ENCODE results near the gene CYP11A1. TPM values are rescaled to one million over a fixed set of nuclear protein-coding genes. Genes with fewer than 3 reads are reported as not detected.

Gene CYP11A1
- total RNA-seq, 1 donor from 2014 or later, result 0.82 TPM

- H3K4me1 Mint-ChIP-seq (ENCODE audit: unreplicated experiment), result peaks cover 20% of the 10 kb centered on the region
Measured at GRCh38 chr15:74369756-74370155, 2.3 kb upstream of the CYP11A1 start.

GRCh38 chr15:74369084-74369745 is 1.8 kb upstream of the CYP11A1 start:
- H3K27me3 Mint-ChIP-seq (ENCODE audit: unreplicated experiment), result peaks cover 6% of the 10 kb centered on the region
- H3K4me1 Mint-ChIP-seq (ENCODE audit: unreplicated experiment), result peaks cover 21% of the 10 kb centered on the region
- H3K9me3 Mint-ChIP-seq (ENCODE audit: unreplicated experiment), result no peaks in the 10 kb centered on the region
- no peak for DNase-seq (ENCODE audit: low spot score)
- no peak overlapping the region for H3K4me3 Mint-ChIP-seq (ENCODE audit: unreplicated experiment)
- no peak for TF ChIP-seq CTCF (IDR thresholded peaks at IDR 0.05; ENCODE audit: unreplicated experiment)
- no peaks in the 10 kb centered on the region for H3K36me3 Mint-ChIP-seq (ENCODE audit: low read depth, unreplicated experiment)
- H3K27ac Mint-ChIP-seq (ENCODE audit: unreplicated experiment), result no peak overlapping the region

More at GRCh38 chr15:74369756-74370155, 2.3 kb upstream of the CYP11A1 start:
- H3K36me3 Mint-ChIP-seq (ENCODE audit: low read depth, unreplicated experiment), result no peaks in the 10 kb centered on the region
- peaks cover 8% of the 10 kb centered on the region for H3K27me3 Mint-ChIP-seq (ENCODE audit: unreplicated experiment)
- DNase-seq (ENCODE audit: low spot score), result no peak
- H3K9me3 Mint-ChIP-seq (ENCODE audit: unreplicated experiment), result no peaks in the 10 kb centered on the region
- H3K27ac Mint-ChIP-seq (ENCODE audit: unreplicated experiment), result no peak overlapping the region
- TF ChIP-seq CTCF (IDR thresholded peaks at IDR 0.05; ENCODE audit: unreplicated experiment), result no peak
- H3K4me3 Mint-ChIP-seq (ENCODE audit: unreplicated experiment), result no peak overlapping the region

GRCh38 chr15:74368121-74368520 is 675 bp upstream of the CYP11A1 start:
- no peak overlapping the region for H3K27ac Mint-ChIP-seq (ENCODE audit: unreplicated experiment)

GRCh38 chr15:74365598-74366445 is 1.6 kb downstream of the CYP11A1 start:
- peak overlapping the region; percentile 70 for H3K27ac Mint-ChIP-seq (ENCODE audit: unreplicated experiment)
- peak overlapping the region; percentile 87 for H3K4me3 Mint-ChIP-seq (ENCODE audit: unreplicated experiment)
- H3K27me3 Mint-ChIP-seq (ENCODE audit: unreplicated experiment), result peaks cover 3% of the 10 kb centered on the region
- TF ChIP-seq CTCF (IDR thresholded peaks at IDR 0.05; ENCODE audit: unreplicated experiment), result no peak
- H3K9me3 Mint-ChIP-seq (ENCODE audit: unreplicated experiment), result no peaks in the 10 kb centered on the region
- peaks cover 12% of the 10 kb centered on the region for H3K4me1 Mint-ChIP-seq (ENCODE audit: unreplicated experiment)
- peak; percentile 69 for DNase-seq (ENCODE audit: low spot score)
- H3K36me3 Mint-ChIP-seq (ENCODE audit: low read depth, unreplicated experiment), result no peaks in the 10 kb centered on the region

More at GRCh38 chr15:74368121-74368520, 675 bp upstream of the CYP11A1 start:
- DNase-seq (ENCODE audit: low spot score), result no peak
- peaks cover 18% of the 10 kb centered on the region for H3K4me1 Mint-ChIP-seq (ENCODE audit: unreplicated experiment)
- no peak for TF ChIP-seq CTCF (IDR thresholded peaks at IDR 0.05; ENCODE audit: unreplicated experiment)
- no peak overlapping the region for H3K4me3 Mint-ChIP-seq (ENCODE audit: unreplicated experiment)
- H3K27me3 Mint-ChIP-seq (ENCODE audit: unreplicated experiment), result peaks cover 5% of the 10 kb centered on the region
- H3K36me3 Mint-ChIP-seq (ENCODE audit: low read depth, unreplicated experiment), result no peaks in the 10 kb centered on the region
- H3K9me3 Mint-ChIP-seq (ENCODE audit: unreplicated experiment), result no peaks in the 10 kb centered on the region
